D721Med (cell line): ENCODE measurements around the gene HMX3.

ENCODE experiments used
- DNase-seq: peaks from one replicate; pipeline ENCODE4 v3.0.0; 2011; ENCODE audit warnings: low spot score; ENCODE audit not compliant: insufficient read length
- FAIRE-seq: peaks from 2 replicates; lab custom pipeline; 2011; peaks lifted over from hg19 to GRCh38; lab: Jason Lieb, UNC
- TF ChIP-seq, protein P1 (sequence below): IDR thresholded peaks from 2 replicates; pipeline ENCODE4 v1.5.1; 2012; ENCODE audit warnings: mild to moderate bottlenecking, control low read depth; ENCODE audit not compliant: insufficient read depth; ENCODE audit errors: missing control alignments

The HMX3 gene

DNA sequence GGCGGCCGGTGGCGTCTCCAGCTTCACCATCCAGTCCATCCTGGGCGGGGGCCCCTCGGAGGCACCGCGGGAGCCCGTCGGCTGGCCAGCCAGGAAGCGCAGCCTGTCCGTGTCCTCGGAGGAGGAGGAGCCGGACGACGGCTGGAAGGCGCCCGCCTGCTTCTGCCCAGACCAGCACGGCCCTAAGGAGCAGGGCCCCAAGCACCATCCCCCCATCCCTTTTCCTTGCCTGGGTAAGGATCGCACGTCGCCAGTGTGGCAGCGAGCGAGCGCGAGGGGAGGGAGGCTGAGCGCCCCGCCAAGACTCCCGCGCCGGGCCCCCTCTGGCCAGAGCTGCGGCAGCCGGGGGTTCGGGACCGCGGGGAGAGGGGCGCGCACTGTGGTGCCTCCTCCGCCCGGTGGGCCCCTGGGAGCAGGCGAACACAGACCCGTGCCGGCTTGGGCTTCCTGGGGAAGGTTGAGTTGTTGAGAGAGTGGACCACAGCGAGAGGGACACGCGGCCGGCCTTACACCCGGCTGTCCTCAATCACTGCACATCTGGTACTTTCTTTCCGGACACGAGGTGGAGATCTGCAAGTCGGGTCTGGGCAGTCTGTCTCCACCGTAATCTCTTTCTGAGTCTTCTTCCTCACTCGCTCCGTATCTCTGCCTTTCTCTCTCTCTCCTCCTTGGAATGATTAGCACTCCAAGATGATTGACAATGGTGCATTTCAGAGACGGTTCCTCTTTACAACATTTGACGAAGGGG lies 12.8 kb downstream of the HMX3 start:
- DNase-seq (no peak), FAIRE-seq (no peak)
- TF ChIP-seq, protein P1, sequence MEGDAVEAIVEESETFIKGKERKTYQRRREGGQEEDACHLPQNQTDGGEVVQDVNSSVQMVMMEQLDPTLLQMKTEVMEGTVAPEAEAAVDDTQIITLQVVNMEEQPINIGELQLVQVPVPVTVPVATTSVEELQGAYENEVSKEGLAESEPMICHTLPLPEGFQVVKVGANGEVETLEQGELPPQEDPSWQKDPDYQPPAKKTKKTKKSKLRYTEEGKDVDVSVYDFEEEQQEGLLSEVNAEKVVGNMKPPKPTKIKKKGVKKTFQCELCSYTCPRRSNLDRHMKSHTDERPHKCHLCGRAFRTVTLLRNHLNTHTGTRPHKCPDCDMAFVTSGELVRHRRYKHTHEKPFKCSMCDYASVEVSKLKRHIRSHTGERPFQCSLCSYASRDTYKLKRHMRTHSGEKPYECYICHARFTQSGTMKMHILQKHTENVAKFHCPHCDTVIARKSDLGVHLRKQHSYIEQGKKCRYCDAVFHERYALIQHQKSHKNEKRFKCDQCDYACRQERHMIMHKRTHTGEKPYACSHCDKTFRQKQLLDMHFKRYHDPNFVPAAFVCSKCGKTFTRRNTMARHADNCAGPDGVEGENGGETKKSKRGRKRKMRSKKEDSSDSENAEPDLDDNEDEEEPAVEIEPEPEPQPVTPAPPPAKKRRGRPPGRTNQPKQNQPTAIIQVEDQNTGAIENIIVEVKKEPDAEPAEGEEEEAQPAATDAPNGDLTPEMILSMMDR: no peak

DNA sequence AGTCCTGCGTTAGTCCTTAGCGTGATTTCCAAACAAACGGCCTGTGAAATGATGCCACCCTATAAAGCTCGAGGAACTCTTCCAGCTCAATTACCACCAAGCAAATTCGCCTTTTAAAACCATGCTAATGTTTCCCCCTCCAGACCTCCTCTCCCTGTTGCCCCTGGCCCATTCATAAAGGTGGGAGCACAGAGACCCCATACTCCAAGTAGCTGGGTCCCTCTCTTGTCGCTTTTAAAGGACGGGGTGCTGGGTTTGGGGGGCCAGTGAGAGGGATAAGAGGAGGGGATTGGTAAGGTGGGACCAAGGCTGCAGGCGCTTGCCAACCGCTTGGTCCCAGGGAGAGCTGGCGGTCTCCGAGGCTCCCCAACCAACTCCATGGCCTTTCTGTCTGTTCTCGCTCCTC lies 13.4 kb downstream of the HMX3 start:
- TF ChIP-seq, protein P1: no peak
- no peak for FAIRE-seq
- no peak for DNase-seq

GRCh38 chr10:123149568-123150270 lies 13.9 kb downstream of the HMX3 start:
- FAIRE-seq (no peak), DNase-seq (no peak)
- TF ChIP-seq, protein P1: no peak

DNA sequence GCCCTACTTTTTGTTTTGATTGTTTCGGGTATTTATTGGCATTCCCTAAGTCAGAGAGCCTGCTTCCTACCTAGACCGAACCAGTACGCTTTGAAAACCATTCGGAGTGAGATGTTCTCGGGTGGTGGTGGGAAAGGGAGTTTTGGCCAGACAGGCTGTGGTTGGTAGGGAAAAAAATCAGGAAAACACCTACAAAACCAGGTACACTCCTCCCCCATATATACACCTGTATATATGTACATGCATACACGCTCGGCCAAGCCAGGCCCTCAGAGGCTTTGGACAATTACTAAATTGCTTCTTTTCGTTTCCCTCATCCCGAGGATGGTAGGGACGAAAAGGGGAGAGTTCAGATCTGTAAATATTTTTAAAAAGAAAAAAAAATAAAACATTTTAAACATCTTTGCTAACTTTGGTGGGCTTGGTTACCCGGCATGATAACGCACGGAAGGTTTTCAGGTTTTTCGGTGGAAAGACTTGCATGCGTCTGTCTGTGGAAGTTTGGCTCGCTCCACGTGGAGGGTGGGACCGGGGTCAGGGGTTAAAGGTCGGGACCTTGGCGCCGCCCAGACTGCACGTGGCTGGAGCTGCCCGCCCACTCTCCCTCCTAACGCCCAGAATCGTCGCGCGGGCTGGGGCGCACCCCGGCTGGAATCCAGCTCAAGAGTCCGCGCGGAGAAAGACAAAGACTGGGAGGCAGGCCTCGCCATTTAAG lies 14.7 kb downstream of the HMX3 start:
- TF ChIP-seq, protein P1: no peak
- no peak for DNase-seq
- FAIRE-seq: no peak

- no peak for FAIRE-seq
- DNase-seq: no peak
- TF ChIP-seq, protein P1: no peak
Observed at GRCh38 chr10:123150986-123151736, 15.4 kb downstream of the HMX3 start.

GRCh38 chr10:123151737-123152135 lies 16.0 kb downstream of the HMX3 start:
- FAIRE-seq (no peak), DNase-seq (no peak)
- TF ChIP-seq, protein P1: no peak
